Gastrocnemius medialis (tissue), 4 donors: ENCODE data around the gene GAL3ST3.

ENCODE experiments used
- CTCF ChIP-seq, 5 experiments: fragments of 450-650 bp in 3 of 5; fragments of 200-600 bp in 2 of 5; sonication (generic) in 2 of 5; IDR thresholded peaks in 4 of 5; conservative IDR thresholded peaks in 1 of 5; 1 replicate in 4 of 5; 2 replicates in 1 of 5; pipeline ENCODE4 v1.5.1; 2016 to 2019; ENCODE audit warnings: antibody characterized with exemption in 5 of 5, mild to moderate bottlenecking in 3 of 5, moderate library complexity in 3 of 5
- POLR2A ChIP-seq, 2 donors: fragments of 450-650 bp; IDR thresholded peaks; one replicate each; pipeline ENCODE4 v1.6.1; 2017; ENCODE audit warnings: antibody characterized with exemption in 2 of 2, mild to moderate bottlenecking in 2 of 2, moderate library complexity in 2 of 2

GRCh38 chr11:66037327-66037726, 11.6 kb downstream of the GAL3ST3 start:
- TF ChIP-seq CTCF (IDR thresholded peaks at IDR 0.05 in 4 of 5, conservative IDR thresholded peaks at IDR 0.05 in 1 of 5) = no peak
- no peak for TF ChIP-seq POLR2A (IDR thresholded peaks at IDR 0.05)
